Dermis blood vessel endothelial cell (primary cell): ENCODE measurements around the gene CCDC63. TPM values are rescaled to one million over a fixed set of nuclear protein-coding genes. Genes with fewer than 3 reads are reported as not detected.

Experiments
- total RNA-seq: library from RNA; depleted of rRNA; stranded (reverse); fragments of >200 nt; gene quantifications from 2 replicates; pipeline ENCODE4 v1.2.3, GENCODE V29; 2014

The CCDC63 gene
- total RNA-seq, 1 donor from 2014 or later: not detected

Other genes starting within 250 kb of the CCDC63 start
- gene TCTN1, start 232.9 kb upstream of the CCDC63 start, total RNA-seq: 7.9 and 9.9 TPM in 2 replicates
- 5.0 and 6.1 TPM in 2 replicates for gene HVCN1, start 157.9 kb upstream of the CCDC63 start, total RNA-seq
- gene PPP1CC, start 104.1 kb upstream of the CCDC63 start, total RNA-seq: 113 and 153 TPM in 2 replicates
- 0.14 and 0.34 TPM in 2 replicates for gene MYL2, start 73.6 kb downstream of the CCDC63 start, total RNA-seq
- not detected in 2 replicates for gene CUX2, start 187.2 kb downstream of the CCDC63 start, total RNA-seq